ENCODE data around the gene ENTREP3.
"Not testable (repeated sequence)": the region's sequence is repeated elsewhere in the genome, so short reads cannot be mapped to it uniquely, and the experiment has no call there.

The ENTREP3 gene

DNA sequence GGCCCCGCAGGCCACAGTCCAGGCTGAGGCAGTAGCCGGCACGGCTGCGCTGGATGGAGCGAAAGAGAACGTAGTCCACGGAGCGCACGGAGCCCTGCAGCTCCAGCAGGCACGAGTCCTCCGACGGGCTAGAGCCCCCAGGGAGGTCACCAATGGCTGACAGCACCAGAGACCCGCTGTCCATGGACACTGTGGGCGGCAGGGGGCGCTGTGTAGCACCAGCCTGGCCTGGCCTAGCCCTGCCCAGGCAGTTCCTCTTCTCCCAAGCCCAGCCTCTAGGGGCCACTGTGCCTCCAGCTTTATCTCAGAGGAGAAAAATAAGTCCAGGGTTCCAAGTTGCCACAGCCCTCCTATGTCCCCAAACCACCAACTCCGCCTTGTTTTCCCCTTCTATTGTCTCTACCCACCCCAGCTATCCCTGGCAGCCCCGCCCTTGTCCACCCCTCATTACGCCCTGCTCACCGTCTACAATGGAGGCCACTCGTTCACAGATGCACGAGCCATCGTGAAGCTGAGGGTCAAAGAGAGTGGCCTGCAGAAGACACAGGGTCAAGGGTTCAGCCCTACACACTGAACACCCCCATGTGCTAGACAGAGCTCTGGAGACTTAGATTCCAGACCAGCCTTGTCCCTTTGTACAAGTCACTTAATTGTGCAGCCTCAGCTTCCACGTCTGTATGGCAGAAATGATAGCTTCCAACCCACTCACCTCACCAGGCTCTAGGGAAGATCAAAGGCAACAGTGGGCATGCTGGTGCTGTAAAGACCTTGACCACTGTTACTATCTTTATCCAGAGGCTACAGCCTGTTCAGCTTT lies 4.4 kb downstream of the ENTREP3 start:
- peak; percentile 87 for DNase-seq

DNA sequence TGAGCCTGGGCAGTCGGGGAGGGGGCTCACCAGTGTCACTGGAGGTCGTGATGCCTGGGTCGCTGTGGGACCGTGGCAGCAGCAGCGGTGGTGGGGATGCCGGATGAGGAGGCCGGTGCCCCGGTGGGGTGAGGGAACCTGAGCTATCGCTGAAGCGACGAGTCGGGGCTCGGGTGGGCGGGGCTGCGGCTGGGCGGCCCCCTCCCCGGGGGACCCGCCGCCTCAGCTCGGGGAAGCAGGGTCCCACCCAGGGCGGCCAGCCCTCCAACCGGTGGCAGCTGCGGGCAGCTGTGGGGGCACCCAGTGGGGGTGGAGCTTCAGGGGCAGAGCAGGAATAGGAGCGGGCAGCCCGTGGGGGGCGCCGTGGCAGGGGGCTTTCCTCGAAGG lies 5.0 kb downstream of the ENTREP3 start:
- DNase-seq: no peak

- DNase-seq: no peak
Observed at GRCh38 chr1:155247667-155248553, 7.4 kb downstream of the ENTREP3 start.

DNA sequence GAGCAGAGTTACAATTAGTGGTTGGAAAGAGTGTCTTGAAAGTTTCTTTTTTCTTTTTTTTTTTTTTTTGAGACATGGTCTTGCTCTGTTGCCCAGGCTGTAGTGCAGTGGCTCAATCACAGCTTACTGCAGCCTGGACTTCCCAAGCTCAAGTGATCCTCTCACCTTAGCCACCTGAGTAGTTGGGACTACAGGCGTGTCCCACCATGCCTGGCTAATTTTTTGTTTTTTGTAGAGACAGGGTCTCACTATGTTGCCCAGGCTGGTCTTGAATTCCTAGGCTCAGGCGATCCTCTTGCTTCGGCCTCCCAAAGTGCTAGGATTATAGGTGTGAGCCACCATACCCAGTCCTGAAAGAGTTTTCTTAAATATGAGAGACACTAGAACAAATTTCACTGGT lies 8.5 kb downstream of the ENTREP3 start:
- not testable (repeated sequence) for DNase-seq

DNA sequence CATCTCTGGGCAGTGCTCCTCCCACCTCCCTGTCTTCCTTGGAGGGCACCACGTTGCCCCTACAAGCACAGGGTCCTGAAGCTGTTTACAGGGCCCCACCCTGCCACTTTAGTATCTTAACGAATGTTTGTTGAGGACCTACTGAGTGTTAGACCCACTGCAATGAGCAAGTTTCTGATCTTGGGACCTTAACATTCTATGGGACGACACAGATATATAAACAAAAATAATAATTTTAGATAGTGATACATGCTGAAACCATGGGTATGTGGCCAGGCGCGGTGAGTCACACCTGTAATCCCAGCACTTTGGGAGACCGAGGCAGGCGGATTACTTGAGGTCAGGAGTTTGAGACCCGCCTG lies 10.1 kb downstream of the ENTREP3 start:
- DNase-seq: no peak

- peak; percentile 96 for DNase-seq
Observed at GRCh38 chr1:155244368-155245162, 10.7 kb downstream of the ENTREP3 start.

DNA sequence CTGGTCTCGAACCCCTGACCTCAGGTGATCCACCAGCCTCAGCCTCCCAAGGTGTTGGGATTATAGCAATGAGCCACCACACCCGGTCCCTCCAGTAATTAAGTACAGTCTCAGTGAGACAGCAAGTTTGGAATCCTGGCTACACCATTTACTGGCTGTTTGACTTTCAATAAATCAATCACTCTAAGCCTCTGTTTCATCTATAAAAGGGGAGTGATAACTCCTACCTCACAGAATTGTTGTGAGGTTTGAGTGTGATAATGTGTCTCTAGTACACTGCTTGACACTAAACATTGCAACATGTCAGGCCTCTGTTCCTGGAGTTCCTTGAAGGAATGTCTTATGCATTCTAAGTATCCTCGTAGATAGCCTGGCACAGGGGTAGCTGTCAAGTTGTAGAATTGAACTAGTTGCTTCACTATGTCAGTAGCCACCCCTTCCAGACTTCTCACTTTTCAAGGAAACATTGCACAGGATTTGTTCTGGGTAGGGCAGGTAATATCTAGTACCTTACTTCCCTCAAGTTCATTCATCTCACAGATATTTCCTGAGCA lies 12.4 kb downstream of the ENTREP3 start:
- DNase-seq: no peak

GRCh38 chr1:155241841-155242264 lies 13.4 kb downstream of the ENTREP3 start:
- no peak for DNase-seq

DNA sequence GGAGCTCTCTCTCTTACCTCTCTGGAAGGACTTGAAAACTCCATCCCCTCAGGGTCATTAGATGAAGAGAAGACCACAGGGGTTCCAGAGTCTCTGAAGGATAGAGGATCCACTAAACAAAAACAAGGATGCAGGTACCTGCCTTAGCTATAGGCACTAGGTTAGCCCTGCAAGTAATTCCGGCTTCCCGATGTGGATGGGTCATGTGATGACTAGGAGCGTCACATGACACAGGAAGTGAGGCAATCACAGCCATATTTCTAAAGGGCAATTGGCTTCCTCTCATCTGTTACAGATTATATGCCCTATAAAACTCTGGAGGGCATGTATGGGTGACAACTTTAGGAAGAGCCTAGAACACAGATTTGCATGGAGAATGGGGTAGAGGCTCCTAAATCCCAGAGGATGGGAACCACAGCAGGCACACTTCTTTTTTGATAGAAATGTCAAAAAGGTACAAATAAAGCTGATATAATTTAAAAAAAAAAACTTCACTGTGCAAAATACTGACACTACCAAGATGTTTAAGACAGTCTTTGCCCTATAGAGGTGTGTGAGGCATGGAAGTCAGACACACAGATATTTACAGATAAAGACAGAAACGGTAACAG lies 14.1 kb downstream of the ENTREP3 start:
- DNase-seq: peak; percentile 77

DNA sequence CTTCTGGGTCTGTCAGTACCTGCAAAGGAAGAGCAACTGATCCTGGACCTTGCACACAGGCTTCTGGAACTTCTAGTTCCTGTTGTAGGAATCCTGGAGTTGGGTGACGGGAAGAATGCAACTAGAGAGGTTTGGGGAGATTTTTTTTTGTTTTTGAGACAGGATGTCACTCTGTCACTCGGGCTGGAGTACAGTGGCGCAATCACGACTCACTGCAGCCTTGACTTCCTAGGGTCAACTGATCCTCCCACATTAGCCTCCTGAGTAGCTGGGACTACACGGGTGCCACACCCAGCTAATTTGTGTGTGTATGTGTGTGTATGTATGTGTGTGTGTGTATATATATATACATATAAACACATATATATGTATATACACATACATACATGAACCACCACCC lies 18.8 kb downstream of the ENTREP3 start:
- DNase-seq: no peak

GRCh38 chr1:155235375-155235774 lies 19.9 kb downstream of the ENTREP3 start:
- not testable (repeated sequence) for DNase-seq

GRCh38 chr1:155233502-155233901 lies 21.8 kb downstream of the ENTREP3 start:
- DNase-seq: not testable (repeated sequence)

GRCh38 chr1:155232001-155232978 lies 23.0 kb downstream of the ENTREP3 start:
- not testable (repeated sequence) for DNase-seq

GRCh38 chr1:155231302-155231701 lies 24.0 kb downstream of the ENTREP3 start:
- DNase-seq: not testable (repeated sequence)

DNA sequence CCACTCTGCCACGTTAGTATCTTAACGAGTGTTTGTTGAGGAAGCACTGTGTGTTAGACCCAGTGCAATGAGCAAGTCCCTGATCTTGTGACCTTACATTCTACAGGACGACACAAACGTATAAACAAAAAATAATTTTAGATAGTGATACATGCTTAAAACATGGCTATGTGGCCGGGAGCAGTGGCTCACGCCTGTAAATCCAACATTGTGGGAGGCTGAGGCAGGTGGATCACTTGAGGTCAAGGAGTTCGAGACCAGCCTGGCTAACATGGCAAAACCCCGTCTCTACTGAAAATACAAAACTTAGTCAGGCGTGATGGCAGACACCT lies 27.2 kb downstream of the ENTREP3 start:
- DNase-seq: no peak

DNA sequence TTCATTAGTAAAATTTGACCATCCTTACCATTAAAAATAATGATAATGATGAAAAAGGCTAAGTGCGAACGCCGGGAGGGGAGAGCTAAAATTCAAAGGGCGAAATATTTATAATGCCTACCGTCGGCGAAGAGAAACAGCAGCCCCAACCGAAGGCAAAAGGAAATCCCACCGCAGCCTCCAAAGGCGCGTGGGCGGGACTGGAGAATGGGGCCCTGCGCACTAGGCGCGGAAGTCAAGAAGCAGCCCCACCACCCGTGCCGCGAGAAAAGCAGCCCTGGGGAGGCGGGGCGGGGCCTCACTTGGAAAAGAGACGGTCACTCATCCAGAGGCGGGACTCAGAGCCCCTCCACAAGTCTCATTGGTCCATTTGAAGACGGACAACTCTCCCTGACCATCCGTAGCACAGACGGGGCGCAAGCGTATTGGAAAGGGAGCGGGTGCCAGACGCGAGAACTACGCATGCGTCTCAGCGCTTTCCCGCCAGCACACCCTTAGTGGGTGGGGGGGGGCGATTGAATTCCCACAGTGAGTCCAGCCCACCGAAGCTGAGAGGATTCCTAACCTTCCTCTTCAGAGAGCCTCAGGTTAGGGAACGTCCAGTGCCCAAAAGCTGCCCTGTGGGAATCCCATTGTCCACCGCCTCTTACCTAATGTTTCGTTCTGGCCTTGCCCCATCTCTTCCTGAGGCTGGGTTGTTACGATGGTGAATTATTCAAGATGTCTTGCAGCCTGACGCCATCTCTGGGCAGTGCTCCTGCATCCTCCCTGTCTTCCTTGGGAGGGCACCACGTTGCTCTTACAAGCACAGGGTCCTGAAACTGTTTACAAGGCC lies 27.8 kb downstream of the ENTREP3 start:
- DNase-seq: peak; percentile 97

DNA sequence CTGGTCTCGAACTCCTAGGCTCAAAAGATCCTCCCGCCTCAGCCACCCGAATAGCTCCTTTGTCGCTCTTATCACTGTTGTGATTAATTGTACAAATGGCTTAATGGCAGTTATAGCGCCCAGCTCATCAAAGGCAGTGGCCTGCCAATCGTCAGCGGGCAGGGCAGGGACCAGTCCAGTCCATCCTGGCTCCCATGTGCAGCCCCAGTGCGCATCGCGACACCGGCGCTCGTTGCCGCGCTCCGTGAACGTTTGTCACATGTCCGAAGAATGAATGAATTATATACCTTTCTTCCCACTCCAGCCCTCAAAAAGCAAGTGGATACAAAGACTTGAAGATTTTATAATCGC lies 28.4 kb downstream of the ENTREP3 start:
- DNase-seq: no peak

GRCh38 chr1:155226188-155226909 lies 28.9 kb downstream of the ENTREP3 start:
- DNase-seq: peak; percentile 67

DNA sequence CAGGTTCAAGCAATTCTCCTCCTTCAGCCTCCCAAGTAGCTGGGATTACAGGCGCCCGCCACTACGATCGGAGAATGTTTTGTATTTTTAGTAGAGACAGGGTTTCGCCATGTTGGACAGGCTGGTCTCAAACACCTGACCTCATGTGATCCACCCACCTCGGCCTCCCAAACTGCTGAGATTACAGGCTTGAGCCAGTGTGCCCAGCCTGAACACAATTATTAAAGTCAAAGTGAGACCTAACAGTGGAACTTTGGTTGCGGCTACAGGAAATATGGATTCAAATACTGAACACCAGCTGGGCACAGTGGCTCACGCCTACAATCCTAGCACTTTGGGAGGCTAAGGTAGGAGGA lies 29.9 kb downstream of the ENTREP3 start:
- DNase-seq: not testable (repeated sequence)

DNA sequence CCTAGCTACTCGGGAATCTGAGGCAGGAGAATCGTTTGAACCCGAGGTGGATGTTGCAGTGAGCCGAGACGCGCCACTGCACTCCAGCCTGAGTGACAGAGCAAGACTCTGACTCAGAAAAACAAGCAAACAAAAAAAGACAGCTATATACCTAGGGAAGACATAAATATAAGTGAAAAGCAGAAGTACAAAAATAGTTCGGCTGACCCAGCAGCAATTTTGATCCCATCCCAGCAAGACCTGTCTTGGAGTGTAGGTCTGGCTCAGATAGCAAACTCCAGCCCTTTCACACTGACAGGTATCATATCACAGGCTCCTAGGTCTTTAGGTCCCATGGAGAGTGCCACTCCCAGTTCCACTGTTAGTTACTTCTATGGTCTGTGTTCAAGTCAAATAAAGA lies 32.2 kb downstream of the ENTREP3 start:
- DNase-seq: no peak
